Neural cell (in vitro differentiated cells): ENCODE results near the gene LRWD1. TPM values are rescaled to one million over a fixed set of nuclear protein-coding genes. Genes with fewer than 3 reads are reported as not detected.
"Not testable (repeated sequence)": the region's sequence is repeated elsewhere in the genome, so short reads cannot be mapped to it uniquely, and the experiment has no call there.

Source experiments
- H2AFZ ChIP-seq: fragments of 200-600, 300-800 bp; sonication (generic), shearing (Covaris generic); 2 replicates; pipeline ENCODE4 v1.6.0; 2014; ENCODE audit warnings: low read depth, mild to moderate bottlenecking, antibody characterized with exemption, low read length, moderate library complexity
- H3F3A ChIP-seq: fragments of 200-600 bp; shearing (Covaris generic); 2 replicates; pipeline ENCODE4 v1.6.1; 2016; ENCODE audit warnings: mild to moderate bottlenecking, moderate library complexity, mixed read lengths, antibody characterized with exemption, low read length; ENCODE audit not compliant: insufficient read depth, poor library complexity, severe bottlenecking
- H3K27ac ChIP-seq: fragments of 200-600, 300-800 bp; sonication (generic), shearing (Covaris generic); 2 replicates; pipeline ENCODE4 v1.5.1; 2014; ENCODE audit warnings: mild to moderate bottlenecking, low read length, moderate library complexity
- H3K27me3 ChIP-seq: fragments of 300-800, 200-600 bp; sonication (generic), shearing (Covaris generic); 2 replicates; pipeline ENCODE4 v1.6.0; 2014; ENCODE audit warnings: mild to moderate bottlenecking, low read depth, low read length, moderate library complexity; ENCODE audit not compliant: insufficient read depth
- H3K36me3 ChIP-seq: fragments of 300-800, 200-600 bp; sonication (generic), shearing (Covaris generic); 2 replicates; pipeline ENCODE4 v1.5.1; 2014; ENCODE audit warnings: mild to moderate bottlenecking, antibody characterized with exemption, low read length, moderate library complexity; ENCODE audit not compliant: insufficient read depth
- H3K4me2 ChIP-seq: fragments of 300-800, 200-600 bp; sonication (generic), shearing (Covaris generic); 2 replicates; pipeline ENCODE4 v1.6.0; 2014; ENCODE audit warnings: mild to moderate bottlenecking, low read length
- H3K4me3 ChIP-seq: fragments of 300-800, 200-600 bp; sonication (generic), shearing (Covaris generic); 2 replicates; pipeline ENCODE4 v1.5.1; 2014; ENCODE audit warnings: mild to moderate bottlenecking, low read length, moderate library complexity
- H3K79me2 ChIP-seq: fragments of 200-600 bp; shearing (Covaris generic); replicated peaks from 2 replicates; pipeline ENCODE4 v1.6.0; 2014; ENCODE audit warnings: mild to moderate bottlenecking, low read length, moderate library complexity; ENCODE audit not compliant: insufficient read depth
- H3K9ac ChIP-seq: fragments of 300-800, 200-600 bp; sonication (generic), shearing (Covaris generic); 2 replicates; pipeline ENCODE4 v1.6.1; 2016; ENCODE audit warnings: mild to moderate bottlenecking, low read length, mixed read lengths
- H3K9me2 ChIP-seq: fragments of 200-600 bp; shearing (Covaris generic); 2 replicates; pipeline ENCODE4 v1.6.1; 2016; ENCODE audit warnings: mild to moderate bottlenecking, low read length, mixed read lengths; ENCODE audit not compliant: insufficient read depth
- H3K9me3 ChIP-seq: fragments of 200-600, 300-800 bp; sonication (generic), shearing (Covaris generic); 2 replicates; pipeline ENCODE4 v1.6.1; 2016; ENCODE audit warnings: mild to moderate bottlenecking, mixed run types, low read length, moderate library complexity, mixed read lengths
- H4K20me1 ChIP-seq: fragments of 200-600 bp; shearing (Covaris generic); 2 replicates; pipeline ENCODE4 v1.6.1; 2016; ENCODE audit warnings: mild to moderate bottlenecking, mixed run types; ENCODE audit not compliant: insufficient read depth
- polyA plus RNA-seq: library from polyadenylated mRNA; depleted of rRNA; stranded (reverse); fragments of >200 nt; gene quantifications from 2 replicates; pipeline ENCODE4 v1.2.3, GENCODE V29; 2014

The LRWD1 gene
- polyA plus RNA-seq, 1 donor from 2014 or later: 85.5 TPM

DNA sequence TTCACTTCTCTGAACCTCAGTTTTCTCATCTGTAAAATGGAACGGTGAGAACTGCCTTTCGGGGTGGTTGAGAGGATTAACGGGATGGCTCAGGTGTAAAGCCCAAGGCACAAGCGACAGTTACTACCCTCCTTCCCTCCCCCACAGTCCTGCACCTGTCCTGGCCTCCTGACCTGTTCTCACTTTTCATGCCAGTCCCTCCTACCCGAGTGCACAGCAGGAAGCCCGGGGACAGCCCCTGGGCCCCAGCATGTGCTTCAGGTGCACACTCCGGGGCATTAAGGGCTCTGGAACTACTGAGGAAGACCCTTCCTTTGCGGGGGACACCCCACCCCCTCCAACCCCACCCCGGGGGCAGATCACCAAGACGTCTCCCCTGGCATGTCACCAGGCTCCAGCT lies 52.2 kb downstream of the LRWD1 start:
- H3K36me3 ChIP-seq, H3K9me2 ChIP-seq, H3K4me3 ChIP-seq, H3K27me3 ChIP-seq, H3K4me2 ChIP-seq, H3K79me2 ChIP-seq, H3K27ac ChIP-seq, H3F3A ChIP-seq, H3K9ac ChIP-seq, H4K20me1 ChIP-seq, H2AFZ ChIP-seq, H3K9me3 ChIP-seq: not testable (repeated sequence)

DNA sequence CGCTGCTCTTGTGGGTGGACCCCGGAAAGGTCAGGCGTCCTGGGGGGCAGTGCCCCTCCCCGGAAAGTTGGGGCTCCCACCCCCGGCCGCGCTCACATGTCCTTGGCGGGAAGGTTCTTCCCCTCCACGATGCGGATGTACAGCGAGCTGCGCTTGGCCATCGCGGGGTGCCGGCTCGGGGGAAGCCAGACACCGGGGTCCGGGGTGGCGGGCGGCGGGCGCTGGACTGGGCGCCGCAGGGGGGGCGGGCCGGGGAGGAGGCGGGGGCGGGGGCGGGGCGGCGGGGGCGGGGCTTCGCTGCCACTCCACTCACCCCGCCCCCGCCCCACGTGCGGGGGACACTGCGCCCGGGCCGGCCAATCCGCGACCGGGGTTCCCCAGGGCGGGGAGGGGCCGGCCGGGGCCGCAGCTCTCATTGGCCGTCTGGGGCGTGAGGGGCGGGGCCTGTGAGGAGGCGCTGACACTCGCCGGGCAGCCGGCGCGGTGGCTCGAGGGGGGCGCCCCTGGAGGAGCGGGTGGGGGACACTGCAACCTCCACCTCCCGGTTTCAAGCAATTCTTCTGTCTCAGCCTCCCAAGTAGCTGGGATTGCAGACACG lies 52.9 kb downstream of the LRWD1 start, which contains the start of gene RASA4B:
RASA4B (minus strand) TSS at position 228 of the 598 bp plus-strand sequence; CDS start at position 161, 67 bp downstream.
- not testable (repeated sequence) for H3K27ac ChIP-seq, H3K4me2 ChIP-seq, H2AFZ ChIP-seq, H3K9me2 ChIP-seq, H3F3A ChIP-seq, H3K9ac ChIP-seq, H3K9me3 ChIP-seq, H3K36me3 ChIP-seq, H4K20me1 ChIP-seq, H3K27me3 ChIP-seq, H3K79me2 ChIP-seq
- H3K4me3 ChIP-seq: peak within 1 kb of the TSS; percentile 34

DNA sequence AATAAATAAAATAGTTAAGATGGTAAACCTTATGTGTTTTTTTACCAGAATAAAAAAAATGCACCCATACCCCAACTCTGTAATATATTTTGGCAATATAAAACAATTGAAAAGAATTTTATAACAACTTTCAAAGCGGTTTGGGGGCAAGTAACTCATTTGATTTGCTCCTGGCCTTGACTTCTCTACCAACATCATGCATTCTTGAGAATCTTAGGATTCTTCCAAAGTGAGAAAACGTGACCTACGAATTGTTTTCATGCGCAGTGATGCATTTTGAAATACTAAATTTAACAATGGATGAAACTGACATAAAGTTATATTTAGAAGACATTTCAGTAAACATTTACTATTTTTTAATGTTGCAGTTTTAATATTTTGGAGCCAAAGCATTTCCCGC lies 56.0 kb downstream of the LRWD1 start:
- not testable (repeated sequence) for H3K27ac ChIP-seq, H3K27me3 ChIP-seq, H3K36me3 ChIP-seq, H3K4me2 ChIP-seq, H3K9me2 ChIP-seq, H3K9me3 ChIP-seq, H3K4me3 ChIP-seq, H3F3A ChIP-seq, H2AFZ ChIP-seq, H3K9ac ChIP-seq, H4K20me1 ChIP-seq, H3K79me2 ChIP-seq

Other genes with a start within 250 kb of the LRWD1 start
- 21.6 and 27.3 TPM in 2 replicates for gene SH2B2, start 178.1 kb upstream of the LRWD1 start, polyA plus RNA-seq
- not detected in 2 replicates for gene SPDYE6, start 108.5 kb upstream of the LRWD1 start, polyA plus RNA-seq
- 113 and 114 TPM in 2 replicates for gene PRKRIP1, start 68.6 kb upstream of the LRWD1 start, polyA plus RNA-seq
- 36.3 and 52.0 TPM in 2 replicates for gene ORAI2, start 31.4 kb upstream of the LRWD1 start, polyA plus RNA-seq
- 27.2 and 28.2 TPM in 2 replicates for gene ALKBH4, start 121 bp upstream of the LRWD1 start, polyA plus RNA-seq
- gene POLR2J, start 13.9 kb downstream of the LRWD1 start, polyA plus RNA-seq: 42.6 and 52.9 TPM in 2 replicates
- 31.9 and 43.0 TPM in 2 replicates for gene RASA4B, start 52.8 kb downstream of the LRWD1 start, polyA plus RNA-seq
- 9.0 and 23.6 TPM in 2 replicates for gene UPK3BL2, start 78.7 kb downstream of the LRWD1 start, polyA plus RNA-seq
- gene SPDYE2, start 86.2 kb downstream of the LRWD1 start, polyA plus RNA-seq: not detected in 2 replicates
- 16.8 and 22.7 TPM in 2 replicates for gene POLR2J3, start 107.6 kb downstream of the LRWD1 start, polyA plus RNA-seq
- 151 and 160 TPM in 2 replicates for gene RASA4, start 151.8 kb downstream of the LRWD1 start, polyA plus RNA-seq
- gene UPK3BL1, start 177.8 kb downstream of the LRWD1 start, polyA plus RNA-seq: 21.4 and 30.2 TPM in 2 replicates
- gene SPDYE2B, start 185.3 kb downstream of the LRWD1 start, polyA plus RNA-seq: not detected in 2 replicates
- gene POLR2J2, start 206.7 kb downstream of the LRWD1 start, polyA plus RNA-seq: 0.97 and 1.3 TPM in 2 replicates